ENCODE measurements around the gene MDM4. TPM values are rescaled to one million over a fixed set of nuclear protein-coding genes. Genes with fewer than 3 reads are reported as not detected.

Gene MDM4
- total RNA-seq, 1 donor from 2014 or later = 92.5 TPM

DNA sequence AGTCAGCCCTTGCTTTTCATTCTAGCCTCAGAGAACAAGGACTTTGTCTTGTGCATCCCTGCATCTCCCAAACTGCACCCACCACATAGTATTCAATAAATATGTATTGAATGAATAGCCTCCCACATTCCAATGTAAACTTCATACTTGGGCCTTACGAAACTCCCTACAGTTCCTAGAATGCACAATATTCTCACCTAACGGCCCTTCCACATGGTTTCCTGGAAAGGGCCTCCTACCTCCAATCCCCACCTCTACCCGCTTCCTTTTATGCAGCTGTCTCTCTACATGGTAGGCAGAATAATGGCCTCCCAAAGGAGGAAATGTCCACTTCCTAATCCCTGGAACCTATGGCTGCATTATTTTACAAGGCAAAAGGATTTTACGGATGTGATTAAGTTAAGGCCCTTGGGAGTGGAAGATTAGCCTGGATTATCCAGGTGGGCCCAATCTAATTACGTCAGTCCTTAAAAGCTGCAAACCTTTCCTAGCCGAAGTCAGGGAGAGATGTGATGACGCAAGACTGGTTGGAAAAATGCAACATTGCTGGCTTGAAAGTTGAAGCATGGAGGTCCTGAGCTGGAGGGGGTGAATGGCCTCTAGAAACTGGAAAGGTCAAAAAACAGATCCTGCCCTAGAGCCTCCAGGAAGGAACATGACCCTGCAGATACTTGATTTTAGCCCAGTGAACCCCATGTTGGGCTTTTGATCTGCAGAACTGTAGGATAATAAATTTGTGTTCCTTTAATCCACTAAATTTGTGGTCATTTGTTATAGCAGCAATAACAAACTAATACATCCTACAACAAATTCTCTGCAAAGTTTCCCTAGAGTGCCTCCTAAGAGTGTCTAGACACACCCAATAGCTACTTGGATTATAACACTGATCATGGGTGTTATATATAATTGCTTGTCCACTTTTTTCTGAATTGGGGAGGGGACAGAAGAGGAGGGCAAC, 16.4 kb upstream of the MDM4 start:
- H3K4me3 Mint-ChIP-seq = peak overlapping the region; percentile 4
- no peaks in the 10 kb centered on the region for H3K9me3 Mint-ChIP-seq
- DNase-seq (ENCODE audit: low read depth, low spot score) = no peak
- peaks cover 3% of the 10 kb centered on the region for H3K27me3 Mint-ChIP-seq (ENCODE audit: low read depth)
- TF ChIP-seq, protein P1, sequence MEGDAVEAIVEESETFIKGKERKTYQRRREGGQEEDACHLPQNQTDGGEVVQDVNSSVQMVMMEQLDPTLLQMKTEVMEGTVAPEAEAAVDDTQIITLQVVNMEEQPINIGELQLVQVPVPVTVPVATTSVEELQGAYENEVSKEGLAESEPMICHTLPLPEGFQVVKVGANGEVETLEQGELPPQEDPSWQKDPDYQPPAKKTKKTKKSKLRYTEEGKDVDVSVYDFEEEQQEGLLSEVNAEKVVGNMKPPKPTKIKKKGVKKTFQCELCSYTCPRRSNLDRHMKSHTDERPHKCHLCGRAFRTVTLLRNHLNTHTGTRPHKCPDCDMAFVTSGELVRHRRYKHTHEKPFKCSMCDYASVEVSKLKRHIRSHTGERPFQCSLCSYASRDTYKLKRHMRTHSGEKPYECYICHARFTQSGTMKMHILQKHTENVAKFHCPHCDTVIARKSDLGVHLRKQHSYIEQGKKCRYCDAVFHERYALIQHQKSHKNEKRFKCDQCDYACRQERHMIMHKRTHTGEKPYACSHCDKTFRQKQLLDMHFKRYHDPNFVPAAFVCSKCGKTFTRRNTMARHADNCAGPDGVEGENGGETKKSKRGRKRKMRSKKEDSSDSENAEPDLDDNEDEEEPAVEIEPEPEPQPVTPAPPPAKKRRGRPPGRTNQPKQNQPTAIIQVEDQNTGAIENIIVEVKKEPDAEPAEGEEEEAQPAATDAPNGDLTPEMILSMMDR (conservative IDR thresholded peaks at IDR 0.05) = no peak
- H3K36me3 Mint-ChIP-seq (ENCODE audit: low read depth) = no peaks in the 10 kb centered on the region
- H3K27ac Mint-ChIP-seq (ENCODE audit: unreplicated experiment) = no peak overlapping the region
- peaks cover 21% of the 10 kb centered on the region for H3K4me1 Mint-ChIP-seq

DNA sequence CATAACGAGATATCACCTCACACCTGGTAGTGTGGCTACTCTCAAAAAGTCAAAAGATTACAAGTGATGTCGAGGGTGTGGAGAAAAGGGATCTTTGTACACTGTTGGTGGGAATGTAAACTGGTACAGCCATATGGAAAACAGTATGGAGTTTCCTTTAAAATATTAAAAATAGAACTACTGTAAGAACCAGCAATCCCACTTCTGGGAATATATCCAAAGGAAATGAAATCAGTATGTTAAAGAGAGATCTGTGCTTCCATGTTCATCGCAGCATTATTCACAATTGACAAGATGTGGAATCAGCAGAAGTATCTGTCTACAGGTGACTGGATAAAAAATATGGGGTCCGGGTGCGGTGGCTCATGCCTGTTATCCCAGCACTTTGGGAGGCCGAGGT, 14.0 kb upstream of the MDM4 start:
- H3K27me3 Mint-ChIP-seq (ENCODE audit: low read depth) = peaks cover 15% of the 10 kb centered on the region
- no peak overlapping the region for H3K4me3 Mint-ChIP-seq
- H3K9me3 Mint-ChIP-seq = no peaks in the 10 kb centered on the region
- DNase-seq (ENCODE audit: low read depth, low spot score) = no peak
- H3K4me1 Mint-ChIP-seq = peaks cover 29% of the 10 kb centered on the region
- no peak overlapping the region for H3K27ac Mint-ChIP-seq (ENCODE audit: unreplicated experiment)
- peaks cover 9% of the 10 kb centered on the region for H3K36me3 Mint-ChIP-seq (ENCODE audit: low read depth)
- TF ChIP-seq, protein P1 (conservative IDR thresholded peaks at IDR 0.05) = no peak

DNA sequence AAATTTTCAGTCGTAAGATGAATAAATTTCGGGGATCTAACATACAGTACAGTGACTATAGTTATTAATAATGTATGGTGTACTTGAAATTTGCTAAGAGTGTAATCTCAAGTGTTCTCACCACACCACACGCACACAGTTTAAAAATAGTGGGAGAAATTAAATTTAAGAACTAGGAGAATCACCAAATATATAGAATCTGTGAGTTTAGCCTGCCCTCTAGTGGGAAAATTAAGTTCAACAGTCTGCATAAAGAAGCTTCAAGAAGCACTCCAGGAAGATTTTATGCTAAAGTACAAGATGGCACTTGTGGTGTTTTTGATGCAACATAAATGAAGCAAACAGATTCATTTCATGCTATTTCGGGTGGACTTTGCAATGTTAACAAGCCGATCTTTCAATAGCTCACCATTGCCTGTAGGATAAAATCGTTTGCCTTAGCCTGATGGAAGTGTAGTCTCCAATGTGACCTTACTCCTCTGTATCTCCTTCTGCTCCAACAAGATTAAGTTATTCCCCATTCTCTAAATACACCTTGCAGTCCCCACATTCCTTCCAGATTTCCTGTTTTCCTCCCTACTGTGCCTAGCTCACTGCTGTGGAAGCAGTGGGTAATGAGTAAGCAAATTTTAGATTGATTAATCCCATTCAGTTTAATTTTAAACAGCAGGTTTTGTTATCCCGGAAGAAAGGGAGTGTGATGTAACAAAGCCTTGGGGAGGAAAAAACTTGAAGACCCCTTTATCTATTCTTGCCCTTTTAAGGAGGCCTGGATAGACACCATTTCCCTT, 12.9 kb upstream of the MDM4 start:
- Mint-ChIP-seq H3K27me3 (ENCODE audit: low read depth) (peaks cover 21% of the 10 kb centered on the region), H3K9me3 (no peaks in the 10 kb centered on the region), H3K36me3 (ENCODE audit: low read depth) (peaks cover 12% of the 10 kb centered on the region), H3K4me3 (peak overlapping the region; percentile 87), H3K4me1 (peaks cover 35% of the 10 kb centered on the region), H3K27ac (ENCODE audit: unreplicated experiment) (peak overlapping the region; percentile 36)
- TF ChIP-seq, protein P1 (conservative IDR thresholded peaks at IDR 0.05) = peak; percentile 90
- DNase-seq (ENCODE audit: low read depth, low spot score) = peak; percentile 40

DNA sequence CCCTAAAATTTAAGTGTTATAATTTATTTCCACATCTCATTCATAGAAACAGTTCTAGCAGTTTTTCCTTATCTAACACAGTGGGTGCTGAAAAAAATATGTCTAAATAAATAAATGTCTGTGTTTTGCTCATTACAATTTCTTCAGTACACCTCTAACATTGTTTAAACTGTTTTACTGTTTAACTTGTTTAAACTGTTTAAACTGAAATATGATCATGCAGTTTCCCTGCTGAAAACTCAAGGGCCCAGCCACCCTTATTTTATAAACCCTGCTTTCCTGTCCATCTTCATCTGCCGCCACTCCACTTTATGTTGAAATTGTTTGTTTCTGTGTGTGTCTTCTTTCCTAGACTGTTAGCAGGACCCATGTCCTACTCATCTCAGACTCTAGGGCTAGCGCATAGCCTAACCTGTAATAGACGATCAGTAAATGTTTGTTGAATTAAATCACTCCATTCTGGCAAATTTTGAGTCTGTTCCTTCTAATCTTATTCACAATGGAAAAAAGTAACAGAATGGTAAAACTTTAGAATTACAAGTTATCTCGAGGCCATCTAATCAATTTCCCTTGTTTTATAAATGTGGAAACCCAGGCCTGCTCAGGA, 12.2 kb upstream of the MDM4 start:
- peaks cover 35% of the 10 kb centered on the region for H3K4me1 Mint-ChIP-seq
- TF ChIP-seq, protein P1 (conservative IDR thresholded peaks at IDR 0.05) = no peak
- H3K27ac Mint-ChIP-seq (ENCODE audit: unreplicated experiment) = no peak overlapping the region
- peaks cover 12% of the 10 kb centered on the region for H3K36me3 Mint-ChIP-seq (ENCODE audit: low read depth)
- H3K4me3 Mint-ChIP-seq = peak overlapping the region; percentile 0
- no peak for DNase-seq (ENCODE audit: low read depth, low spot score)
- peaks cover 21% of the 10 kb centered on the region for H3K27me3 Mint-ChIP-seq (ENCODE audit: low read depth)
- no peaks in the 10 kb centered on the region for H3K9me3 Mint-ChIP-seq

DNA sequence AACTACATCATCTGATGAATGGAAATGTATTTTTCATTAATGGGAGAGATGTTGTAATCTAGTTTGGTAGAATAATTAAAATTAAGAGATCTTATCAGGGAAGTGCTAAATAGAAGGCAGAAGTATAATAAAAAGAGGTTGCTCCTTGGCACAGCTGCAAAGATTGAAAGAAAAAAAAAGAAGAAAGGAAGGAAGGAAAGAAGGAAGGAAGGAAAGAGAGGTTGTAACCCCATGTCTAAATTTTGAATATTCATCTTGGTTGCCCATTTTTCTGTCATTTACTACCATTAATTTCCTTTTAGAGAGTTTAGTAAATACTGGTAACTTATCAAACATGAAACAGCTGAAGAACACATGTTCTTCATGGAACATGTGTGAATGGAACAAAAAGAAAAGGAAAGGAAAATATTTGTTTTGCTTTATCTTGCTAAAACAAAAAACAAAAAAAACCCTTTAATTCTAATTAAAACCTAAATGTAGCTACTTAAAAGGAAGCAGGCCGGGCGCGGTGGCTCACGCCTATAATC, 10.5 kb upstream of the MDM4 start:
- Mint-ChIP-seq H3K9me3 (no peaks in the 10 kb centered on the region), H3K27ac (ENCODE audit: unreplicated experiment) (no peak overlapping the region), H3K4me1 (peaks cover 35% of the 10 kb centered on the region), H3K27me3 (ENCODE audit: low read depth) (peaks cover 21% of the 10 kb centered on the region), H3K36me3 (ENCODE audit: low read depth) (peaks cover 12% of the 10 kb centered on the region), H3K4me3 (peak overlapping the region; percentile 96)
- no peak for DNase-seq (ENCODE audit: low read depth, low spot score)
- TF ChIP-seq, protein P1 (conservative IDR thresholded peaks at IDR 0.05) = no peak
